ENCODE data around the gene ST3GAL4.
A peak's percentile ranks its signal among the peaks of the same experiment; 100 is the strongest.

The ST3GAL4 gene

GRCh38 chr11:126410649-126411048 is 55.2 kb downstream of the ST3GAL4 start:
- no peak overlapping the region for H3K9ac ChIP-seq (ENCODE audit: low read length in 2 of 2)
- H3K9me3 ChIP-seq (ENCODE audit: control insufficient read depth in 2 of 2, low read length in 2 of 2): no peaks in the 10 kb centered on the region
- H3K36me3 ChIP-seq (ENCODE audit: control insufficient read depth in 2 of 2, insufficient read depth in 2 of 2, low read length in 2 of 2): peaks cover 8 to 31% of the 10 kb centered on the region in 2 donors
- H3K4me1 ChIP-seq (ENCODE audit: control insufficient read depth, insufficient read depth, low read length): peaks cover 24% of the 10 kb centered on the region
- H3K27ac ChIP-seq (ENCODE audit: low read length): no peak overlapping the region
- no peaks in the 10 kb centered on the region for H3K27me3 ChIP-seq (ENCODE audit: control insufficient read depth in 1 of 2, insufficient read depth in 2 of 2, low read length in 2 of 2)
- no peak overlapping the region for H3K4me3 ChIP-seq (ENCODE audit: low read length in 2 of 2)

GRCh38 chr11:126411971-126412381 is 56.5 kb downstream of the ST3GAL4 start:
- no peak overlapping the region for H3K27ac ChIP-seq (ENCODE audit: low read length)
- peaks cover 36% of the 10 kb centered on the region for H3K4me1 ChIP-seq (ENCODE audit: control insufficient read depth, insufficient read depth, low read length)

GRCh38 chr11:126413426-126413825 is 57.9 kb downstream of the ST3GAL4 start:
- Histone ChIP-seq H3K4me3 (ENCODE audit: low read length in 2 of 2) (no peak overlapping the region), H3K27me3 (ENCODE audit: control insufficient read depth in 1 of 2, insufficient read depth in 2 of 2, low read length in 2 of 2) (no peaks in the 10 kb centered on the region), H3K9ac (ENCODE audit: low read length in 2 of 2) (no peak overlapping the region), H3K4me1 (ENCODE audit: control insufficient read depth, insufficient read depth, low read length) (peaks cover 40% of the 10 kb centered on the region), H3K27ac (ENCODE audit: low read length) (peak overlapping the region; percentile 73), H3K36me3 (ENCODE audit: control insufficient read depth in 2 of 2, insufficient read depth in 2 of 2, low read length in 2 of 2) (peaks cover 6 to 18% of the 10 kb centered on the region in 2 donors), H3K9me3 (ENCODE audit: control insufficient read depth in 2 of 2, low read length in 2 of 2) (no peaks in the 10 kb centered on the region)

More at GRCh38 chr11:126411971-126412381, 56.5 kb downstream of the ST3GAL4 start:
- Histone ChIP-seq H3K27me3 (ENCODE audit: control insufficient read depth in 1 of 2, insufficient read depth in 2 of 2, low read length in 2 of 2) (no peaks in the 10 kb centered on the region), H3K9ac (ENCODE audit: low read length in 2 of 2) (no peak overlapping the region), H3K36me3 (ENCODE audit: control insufficient read depth in 2 of 2, insufficient read depth in 2 of 2, low read length in 2 of 2) (peaks cover 8 to 30% of the 10 kb centered on the region in 2 donors), H3K4me3 (ENCODE audit: low read length in 2 of 2) (no peak overlapping the region), H3K9me3 (ENCODE audit: control insufficient read depth in 2 of 2, low read length in 2 of 2) (no peaks in the 10 kb centered on the region)

GRCh38 chr11:126413843-126414405 is 58.4 kb downstream of the ST3GAL4 start:
- Histone ChIP-seq H3K27me3 (ENCODE audit: control insufficient read depth in 1 of 2, insufficient read depth in 2 of 2, low read length in 2 of 2) (no peaks in the 10 kb centered on the region), H3K9me3 (ENCODE audit: control insufficient read depth in 2 of 2, low read length in 2 of 2) (no peaks in the 10 kb centered on the region), H3K9ac (ENCODE audit: low read length in 2 of 2) (no peak overlapping the region), H3K36me3 (ENCODE audit: control insufficient read depth in 2 of 2, insufficient read depth in 2 of 2, low read length in 2 of 2) (peaks cover 6 to 13% of the 10 kb centered on the region in 2 donors), H3K4me3 (ENCODE audit: low read length in 2 of 2) (no peak overlapping the region), H3K27ac (ENCODE audit: low read length) (peak overlapping the region; percentile 73), H3K4me1 (ENCODE audit: control insufficient read depth, insufficient read depth, low read length) (peaks cover 42% of the 10 kb centered on the region)

GRCh38 chr11:126414615-126415014 is 59.1 kb downstream of the ST3GAL4 start:
- peak overlapping the region in 1 of 2 donors; percentile 0 for H3K9ac ChIP-seq (ENCODE audit: low read length in 2 of 2)

GRCh38 chr11:126415128-126415527 is 59.6 kb downstream of the ST3GAL4 start:
- Histone ChIP-seq H3K4me1 (ENCODE audit: control insufficient read depth, insufficient read depth, low read length) (peaks cover 44% of the 10 kb centered on the region), H3K36me3 (ENCODE audit: control insufficient read depth in 2 of 2, insufficient read depth in 2 of 2, low read length in 2 of 2) (peaks cover 2 to 4% of the 10 kb centered on the region in 2 donors), H3K9ac (ENCODE audit: low read length in 2 of 2) (peak overlapping the region; percentile 29 to 45), H3K4me3 (ENCODE audit: low read length in 2 of 2) (peak overlapping the region in 1 of 2 donors; percentile 52), H3K27me3 (ENCODE audit: control insufficient read depth in 1 of 2, insufficient read depth in 2 of 2, low read length in 2 of 2) (no peaks in the 10 kb centered on the region), H3K27ac (ENCODE audit: low read length) (peak overlapping the region; percentile 73), H3K9me3 (ENCODE audit: control insufficient read depth in 2 of 2, low read length in 2 of 2) (no peaks in the 10 kb centered on the region)

More at GRCh38 chr11:126414615-126415014, 59.1 kb downstream of the ST3GAL4 start:
- H3K36me3 ChIP-seq (ENCODE audit: control insufficient read depth in 2 of 2, insufficient read depth in 2 of 2, low read length in 2 of 2): peaks cover 2 to 6% of the 10 kb centered on the region in 2 donors
- no peaks in the 10 kb centered on the region for H3K9me3 ChIP-seq (ENCODE audit: control insufficient read depth in 2 of 2, low read length in 2 of 2)
- peak overlapping the region; percentile 73 for H3K27ac ChIP-seq (ENCODE audit: low read length)
- H3K4me1 ChIP-seq (ENCODE audit: control insufficient read depth, insufficient read depth, low read length): peaks cover 44% of the 10 kb centered on the region
- no peaks in the 10 kb centered on the region for H3K27me3 ChIP-seq (ENCODE audit: control insufficient read depth in 1 of 2, insufficient read depth in 2 of 2, low read length in 2 of 2)
- peak overlapping the region in 1 of 2 donors; percentile 52 for H3K4me3 ChIP-seq (ENCODE audit: low read length in 2 of 2)

- H3K9me3 ChIP-seq (ENCODE audit: control insufficient read depth in 2 of 2, low read length in 2 of 2): no peaks in the 10 kb centered on the region
- peaks cover 44% of the 10 kb centered on the region for H3K4me1 ChIP-seq (ENCODE audit: control insufficient read depth, insufficient read depth, low read length)
- peak overlapping the region; percentile 45 to 70 for H3K4me3 ChIP-seq (ENCODE audit: low read length in 2 of 2)
These were observed 60.4 kb downstream of the ST3GAL4 start for GRCh38 chr11:126415669-126416420.

GRCh38 chr11:126416542-126417090 is 61.1 kb downstream of the ST3GAL4 start:
- peak overlapping the region; percentile 59 to 60 for H3K9ac ChIP-seq (ENCODE audit: low read length in 2 of 2)
- H3K4me3 ChIP-seq (ENCODE audit: low read length in 2 of 2): peak overlapping the region; percentile 45 to 70
- peak overlapping the region; percentile 73 for H3K27ac ChIP-seq (ENCODE audit: low read length)

More at GRCh38 chr11:126415669-126416420, 60.4 kb downstream of the ST3GAL4 start:
- H3K27ac ChIP-seq (ENCODE audit: low read length): peak overlapping the region; percentile 73
- H3K9ac ChIP-seq (ENCODE audit: low read length in 2 of 2): peak overlapping the region; percentile 59 to 60
- H3K27me3 ChIP-seq (ENCODE audit: control insufficient read depth in 1 of 2, insufficient read depth in 2 of 2, low read length in 2 of 2): no peaks in the 10 kb centered on the region
- peaks cover 2 to 4% of the 10 kb centered on the region in 2 donors for H3K36me3 ChIP-seq (ENCODE audit: control insufficient read depth in 2 of 2, insufficient read depth in 2 of 2, low read length in 2 of 2)

GRCh38 chr11:126417091-126417862 is 61.8 kb downstream of the ST3GAL4 start:
- H3K4me1 ChIP-seq (ENCODE audit: control insufficient read depth, insufficient read depth, low read length): peaks cover 41% of the 10 kb centered on the region
- peak overlapping the region; percentile 73 for H3K27ac ChIP-seq (ENCODE audit: low read length)
- peak overlapping the region; percentile 51 to 59 for H3K9ac ChIP-seq (ENCODE audit: low read length in 2 of 2)

More at GRCh38 chr11:126416542-126417090, 61.1 kb downstream of the ST3GAL4 start:
- Histone ChIP-seq H3K27me3 (ENCODE audit: control insufficient read depth in 1 of 2, insufficient read depth in 2 of 2, low read length in 2 of 2) (no peaks in the 10 kb centered on the region), H3K9me3 (ENCODE audit: control insufficient read depth in 2 of 2, low read length in 2 of 2) (no peaks in the 10 kb centered on the region), H3K4me1 (ENCODE audit: control insufficient read depth, insufficient read depth, low read length) (peaks cover 44% of the 10 kb centered on the region), H3K36me3 (ENCODE audit: control insufficient read depth in 2 of 2, insufficient read depth in 2 of 2, low read length in 2 of 2) (peaks cover 2 to 4% of the 10 kb centered on the region in 2 donors)

GRCh38 chr11:126418887-126419286 is 63.4 kb downstream of the ST3GAL4 start:
- no peaks in the 10 kb centered on the region for H3K9me3 ChIP-seq (ENCODE audit: control insufficient read depth in 2 of 2, low read length in 2 of 2)
- H3K27me3 ChIP-seq (ENCODE audit: control insufficient read depth in 1 of 2, insufficient read depth in 2 of 2, low read length in 2 of 2): no peaks in the 10 kb centered on the region
- H3K36me3 ChIP-seq (ENCODE audit: control insufficient read depth in 2 of 2, insufficient read depth in 2 of 2, low read length in 2 of 2): no peaks in the 10 kb centered on the region
- peaks cover 37% of the 10 kb centered on the region for H3K4me1 ChIP-seq (ENCODE audit: control insufficient read depth, insufficient read depth, low read length)
- no peak overlapping the region for H3K27ac ChIP-seq (ENCODE audit: low read length)
- no peak overlapping the region for H3K4me3 ChIP-seq (ENCODE audit: low read length in 2 of 2)
- no peak overlapping the region for H3K9ac ChIP-seq (ENCODE audit: low read length in 2 of 2)

More at GRCh38 chr11:126417091-126417862, 61.8 kb downstream of the ST3GAL4 start:
- Histone ChIP-seq H3K4me3 (ENCODE audit: low read length in 2 of 2) (peak overlapping the region; percentile 45 to 70), H3K36me3 (ENCODE audit: control insufficient read depth in 2 of 2, insufficient read depth in 2 of 2, low read length in 2 of 2) (peaks cover 2 to 4% of the 10 kb centered on the region in 2 donors), H3K27me3 (ENCODE audit: control insufficient read depth in 1 of 2, insufficient read depth in 2 of 2, low read length in 2 of 2) (no peaks in the 10 kb centered on the region), H3K9me3 (ENCODE audit: control insufficient read depth in 2 of 2, low read length in 2 of 2) (no peaks in the 10 kb centered on the region)
